Measurements from ENCODE around the gene FLT4. TPM values are rescaled to one million over a fixed set of nuclear protein-coding genes. Genes with fewer than 3 reads are reported as not detected.

Gene FLT4
- polyA plus RNA-seq, 3 donors: not detected

- Mint-ChIP-seq H3K4me3 (no peak overlapping the region), H3K36me3 (no peaks in the 10 kb centered on the region), H3K4me1 (no peaks in the 10 kb centered on the region), H3K27ac (no peak overlapping the region), H3K27me3 (ENCODE audit: low read depth in 3 of 3) (peaks cover 0 to 5% (median 2%) of the 10 kb centered on the region in 3 donors), H3K9me3 (peaks cover 0 to 2% (median 0%) of the 10 kb centered on the region in 7 donors)
- intact Hi-C loops (cut with micrococcal nuclease): no loop called here
- no peaks in the 10 kb centered on the region for H4K20me1 ChIP-seq (ENCODE audit: insufficient read depth, low read length)
- H3K4me2 ChIP-seq (replicated peaks; ENCODE audit: extremely low read depth, low read length, poor library complexity, severe bottlenecking): no peak overlapping the region
- no peak overlapping the region for H3K9ac ChIP-seq (ENCODE audit: insufficient read depth, low read length, poor library complexity, severe bottlenecking)
- no peaks in the 10 kb centered on the region for H3K27me3 ChIP-seq (ENCODE audit: control insufficient read depth in 2 of 2, insufficient read depth in 2 of 2, low read length in 2 of 2)
- no peak overlapping the region for H3K4me3 ChIP-seq (replicated peaks in 1 of 3; ENCODE audit: low read depth in 2 of 3, low read length in 3 of 3)
- H3K4me1 ChIP-seq (ENCODE audit: control insufficient read depth in 1 of 2, insufficient read depth in 2 of 2, low read length in 2 of 2): no peaks in the 10 kb centered on the region
- WGBS (ENCODE audit: insufficient coverage): 86% methylated on average over 14 of the region's 14 CpGs
- no peak overlapping the region for H3K27ac ChIP-seq (ENCODE audit: low read depth in 1 of 2, low read length in 2 of 2)
- TF ChIP-seq, protein P1, sequence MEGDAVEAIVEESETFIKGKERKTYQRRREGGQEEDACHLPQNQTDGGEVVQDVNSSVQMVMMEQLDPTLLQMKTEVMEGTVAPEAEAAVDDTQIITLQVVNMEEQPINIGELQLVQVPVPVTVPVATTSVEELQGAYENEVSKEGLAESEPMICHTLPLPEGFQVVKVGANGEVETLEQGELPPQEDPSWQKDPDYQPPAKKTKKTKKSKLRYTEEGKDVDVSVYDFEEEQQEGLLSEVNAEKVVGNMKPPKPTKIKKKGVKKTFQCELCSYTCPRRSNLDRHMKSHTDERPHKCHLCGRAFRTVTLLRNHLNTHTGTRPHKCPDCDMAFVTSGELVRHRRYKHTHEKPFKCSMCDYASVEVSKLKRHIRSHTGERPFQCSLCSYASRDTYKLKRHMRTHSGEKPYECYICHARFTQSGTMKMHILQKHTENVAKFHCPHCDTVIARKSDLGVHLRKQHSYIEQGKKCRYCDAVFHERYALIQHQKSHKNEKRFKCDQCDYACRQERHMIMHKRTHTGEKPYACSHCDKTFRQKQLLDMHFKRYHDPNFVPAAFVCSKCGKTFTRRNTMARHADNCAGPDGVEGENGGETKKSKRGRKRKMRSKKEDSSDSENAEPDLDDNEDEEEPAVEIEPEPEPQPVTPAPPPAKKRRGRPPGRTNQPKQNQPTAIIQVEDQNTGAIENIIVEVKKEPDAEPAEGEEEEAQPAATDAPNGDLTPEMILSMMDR (IDR thresholded peaks at IDR 0.05): no peak
- no peak for DNase-seq
- no peaks in the 10 kb centered on the region for H3K36me3 ChIP-seq (replicated peaks in 1 of 2; ENCODE audit: control insufficient read depth in 1 of 2, insufficient read depth in 2 of 2, low read length in 2 of 2)
- H3K79me2 ChIP-seq (ENCODE audit: insufficient read depth, low read length): no peaks in the 10 kb centered on the region
- H3K9me3 ChIP-seq (replicated peaks in 1 of 2; ENCODE audit: control insufficient read depth in 1 of 2, insufficient read depth in 1 of 2, low read length in 2 of 2): no peaks in the 10 kb centered on the region
- no peak overlapping the region for H2AFZ ChIP-seq (ENCODE audit: insufficient read depth, low read depth, low read length, poor library complexity, severe bottlenecking)
These were observed 21.2 kb downstream of the FLT4 start for GRCh38 chr5:180628211-180628610.

GRCh38 chr5:180627386-180628120 is 21.8 kb downstream of the FLT4 start:
- 88% methylated on average over 12 of the region's 12 CpGs for WGBS (ENCODE audit: insufficient coverage)
- peaks cover 0 to 5% (median 2%) of the 10 kb centered on the region in 3 donors for H3K27me3 Mint-ChIP-seq (ENCODE audit: low read depth in 3 of 3)

More at GRCh38 chr5:180627386-180628120, 21.8 kb downstream of the FLT4 start:
- intact Hi-C loops (cut with micrococcal nuclease): no loop called here
- no peak overlapping the region for H3K4me2 ChIP-seq (replicated peaks; ENCODE audit: extremely low read depth, low read length, poor library complexity, severe bottlenecking)
- no peaks in the 10 kb centered on the region for H3K36me3 ChIP-seq (replicated peaks in 1 of 2; ENCODE audit: control insufficient read depth in 1 of 2, insufficient read depth in 2 of 2, low read length in 2 of 2)
- H3K27ac Mint-ChIP-seq: no peak overlapping the region
- no peaks in the 10 kb centered on the region for H3K4me1 Mint-ChIP-seq
- no peak overlapping the region for H3K9ac ChIP-seq (ENCODE audit: insufficient read depth, low read length, poor library complexity, severe bottlenecking)
- H3K27ac ChIP-seq (ENCODE audit: low read depth in 1 of 2, low read length in 2 of 2): no peak overlapping the region
- no peak overlapping the region for H2AFZ ChIP-seq (ENCODE audit: insufficient read depth, low read depth, low read length, poor library complexity, severe bottlenecking)
- H3K9me3 Mint-ChIP-seq: peaks cover 0 to 2% (median 0%) of the 10 kb centered on the region in 7 donors
- TF ChIP-seq, protein P1 (IDR thresholded peaks at IDR 0.05): no peak
- H3K9me3 ChIP-seq (replicated peaks in 1 of 2; ENCODE audit: control insufficient read depth in 1 of 2, insufficient read depth in 1 of 2, low read length in 2 of 2): no peaks in the 10 kb centered on the region
- H3K4me3 ChIP-seq (replicated peaks in 1 of 3; ENCODE audit: low read depth in 2 of 3, low read length in 3 of 3): no peak overlapping the region
- no peaks in the 10 kb centered on the region for H4K20me1 ChIP-seq (ENCODE audit: insufficient read depth, low read length)
- no peaks in the 10 kb centered on the region for H3K4me1 ChIP-seq (ENCODE audit: control insufficient read depth in 1 of 2, insufficient read depth in 2 of 2, low read length in 2 of 2)
- H3K27me3 ChIP-seq (ENCODE audit: control insufficient read depth in 2 of 2, insufficient read depth in 2 of 2, low read length in 2 of 2): no peaks in the 10 kb centered on the region
- H3K36me3 Mint-ChIP-seq: no peaks in the 10 kb centered on the region
- no peaks in the 10 kb centered on the region for H3K79me2 ChIP-seq (ENCODE audit: insufficient read depth, low read length)
- DNase-seq: no peak
- no peak overlapping the region for H3K4me3 Mint-ChIP-seq

Measured in CD14-positive monocyte (primary cell).